Activated T-helper 17 cell treated with anti-CD3 and anti-CD28 coated beads, Interleukin-2, amount 50 U/mL, for 72 hours (primary cell): ENCODE data around the gene SPAG16. TPM values are rescaled to one million over a fixed set of nuclear protein-coding genes. Genes with fewer than 3 reads are reported as not detected.

Source experiments
- ATAC-seq: fragments of 150-1000 bp; cut with Tn5 transposase; replicated peaks from 2 replicates; pipeline ENCODE4 v1.10.0; 2021; ENCODE audit warnings: mild to moderate bottlenecking, moderate library complexity
- H3K27ac Mint-ChIP-seq: one replicate; pipeline ENCODE4 v1.8.0; 2022; ENCODE audit warnings: mixed read lengths
- H3K27me3 Mint-ChIP-seq: one replicate; pipeline ENCODE4 v1.8.0; 2022; ENCODE audit warnings: mixed read lengths
- H3K36me3 Mint-ChIP-seq: one replicate; pipeline ENCODE4 v1.8.0; 2022; ENCODE audit warnings: low read depth, mild to moderate bottlenecking, mixed read lengths
- H3K4me1 Mint-ChIP-seq: one replicate; pipeline ENCODE4 v1.8.0; 2022; ENCODE audit warnings: mixed read lengths
- H3K4me3 Mint-ChIP-seq: one replicate; pipeline ENCODE4 v1.8.0; 2022; ENCODE audit warnings: mild to moderate bottlenecking, mixed read lengths
- H3K9me3 Mint-ChIP-seq: one replicate; pipeline ENCODE4 v1.8.0; 2022; ENCODE audit warnings: mixed read lengths
- total RNA-seq, 2 donors: library from RNA; stranded (reverse); gene quantifications; one replicate each; pipeline ENCODE4 v1.2.3, GENCODE V29; 2022

SPAG16 gene
- total RNA-seq, 2 donors from 2014 or later = 7.2 TPM

DNA sequence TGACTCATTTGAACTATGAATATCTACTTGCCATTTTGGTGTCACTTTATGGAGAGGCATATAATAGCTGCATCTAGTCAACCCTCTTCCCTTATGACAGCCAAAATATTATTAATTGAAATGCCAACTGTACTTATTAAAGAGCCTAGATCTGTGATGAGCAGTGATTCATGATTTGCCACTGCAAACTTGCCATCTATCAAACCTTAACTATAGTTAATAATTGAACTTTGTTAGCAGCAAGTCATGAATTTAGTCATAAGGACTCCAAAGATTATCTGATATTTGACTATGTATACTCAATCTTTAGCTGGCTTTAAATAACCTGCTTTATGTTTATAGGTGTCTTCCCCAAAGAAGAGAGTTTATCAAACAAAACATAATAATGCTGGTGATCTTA, 1010.2 kb downstream of the SPAG16 start:
- no peaks in the 10 kb centered on the region for H3K36me3 Mint-ChIP-seq
- ATAC-seq = no peak
- no peaks in the 10 kb centered on the region for H3K27me3 Mint-ChIP-seq
- H3K4me1 Mint-ChIP-seq = no peaks in the 10 kb centered on the region
- H3K4me3 Mint-ChIP-seq = no peak overlapping the region
- peaks cover 11% of the 10 kb centered on the region for H3K9me3 Mint-ChIP-seq
- H3K27ac Mint-ChIP-seq = no peak overlapping the region

DNA sequence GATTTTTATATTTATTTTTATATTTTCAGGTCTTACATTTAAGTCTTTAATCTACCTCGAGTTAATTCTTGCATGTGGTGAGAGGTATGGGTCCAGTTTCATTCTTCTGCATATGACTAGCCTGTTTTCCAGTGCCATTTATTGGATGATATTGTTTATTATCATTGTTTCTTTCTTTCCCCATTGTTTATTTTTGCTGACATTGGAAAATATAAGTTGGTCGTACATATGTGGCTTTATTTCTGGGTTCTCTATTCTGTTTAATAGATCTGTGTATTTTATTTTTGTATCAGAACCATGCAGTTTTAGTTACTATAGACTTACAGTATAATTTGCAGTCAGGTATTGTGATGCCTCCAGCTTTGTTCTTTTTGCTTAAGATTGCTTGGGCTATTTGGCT, 1013.2 kb downstream of the SPAG16 start:
- Mint-ChIP-seq H3K36me3 (no peaks in the 10 kb centered on the region), H3K4me3 (no peak overlapping the region), H3K4me1 (no peaks in the 10 kb centered on the region), H3K27ac (no peak overlapping the region), H3K27me3 (no peaks in the 10 kb centered on the region), H3K9me3 (peaks cover 6% of the 10 kb centered on the region)
- no peak for ATAC-seq

DNA sequence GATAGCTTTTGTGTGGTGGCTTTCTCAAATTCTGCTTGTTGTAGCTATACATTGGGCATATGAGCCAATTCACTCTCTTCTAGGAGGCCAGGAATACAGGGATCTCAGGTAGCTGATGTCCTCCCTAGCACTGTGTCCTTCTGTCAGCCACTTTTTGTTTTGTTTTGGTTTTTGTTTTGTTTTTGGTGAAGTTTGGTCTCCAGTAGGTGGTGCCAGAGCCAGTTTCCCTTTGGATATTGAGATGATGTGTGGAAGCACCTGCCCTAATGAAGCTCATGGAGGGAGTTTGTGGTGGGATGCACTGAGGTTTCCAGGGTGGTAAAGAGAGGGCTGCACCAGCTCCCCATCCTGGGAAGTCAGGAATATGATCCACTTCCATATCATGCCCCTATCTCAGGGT, 1026.1 kb downstream of the SPAG16 start:
- Mint-ChIP-seq H3K27ac (no peak overlapping the region), H3K36me3 (no peaks in the 10 kb centered on the region), H3K27me3 (no peaks in the 10 kb centered on the region), H3K9me3 (peaks cover 18% of the 10 kb centered on the region), H3K4me3 (no peak overlapping the region), H3K4me1 (no peaks in the 10 kb centered on the region)
- ATAC-seq = no peak

DNA sequence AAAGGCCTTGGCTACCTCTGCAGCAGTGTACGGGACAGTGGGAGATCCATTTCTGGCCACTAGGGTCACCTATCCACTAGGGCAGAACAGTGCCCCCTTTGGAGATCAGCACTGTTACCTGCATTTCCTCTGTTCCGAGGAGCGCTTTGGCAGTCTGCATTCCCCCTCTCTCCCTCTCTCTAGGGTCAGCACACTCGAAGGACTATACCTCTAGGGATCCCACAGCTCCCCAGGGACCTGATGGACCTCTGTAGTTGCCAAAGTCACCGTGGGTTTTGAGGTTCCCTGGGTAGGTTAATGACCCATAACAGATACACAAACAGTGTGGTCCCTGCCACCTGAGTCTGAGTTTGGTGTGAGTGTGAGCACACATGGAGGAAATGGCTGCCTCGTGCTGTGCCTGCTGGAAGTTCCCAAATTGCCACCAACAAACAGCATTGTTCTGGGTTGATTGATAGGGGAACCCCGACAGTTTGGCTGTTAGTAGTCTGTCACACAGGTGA, 1026.8 kb downstream of the SPAG16 start:
- Mint-ChIP-seq H3K4me3 (no peak overlapping the region), H3K27me3 (no peaks in the 10 kb centered on the region)

DNA sequence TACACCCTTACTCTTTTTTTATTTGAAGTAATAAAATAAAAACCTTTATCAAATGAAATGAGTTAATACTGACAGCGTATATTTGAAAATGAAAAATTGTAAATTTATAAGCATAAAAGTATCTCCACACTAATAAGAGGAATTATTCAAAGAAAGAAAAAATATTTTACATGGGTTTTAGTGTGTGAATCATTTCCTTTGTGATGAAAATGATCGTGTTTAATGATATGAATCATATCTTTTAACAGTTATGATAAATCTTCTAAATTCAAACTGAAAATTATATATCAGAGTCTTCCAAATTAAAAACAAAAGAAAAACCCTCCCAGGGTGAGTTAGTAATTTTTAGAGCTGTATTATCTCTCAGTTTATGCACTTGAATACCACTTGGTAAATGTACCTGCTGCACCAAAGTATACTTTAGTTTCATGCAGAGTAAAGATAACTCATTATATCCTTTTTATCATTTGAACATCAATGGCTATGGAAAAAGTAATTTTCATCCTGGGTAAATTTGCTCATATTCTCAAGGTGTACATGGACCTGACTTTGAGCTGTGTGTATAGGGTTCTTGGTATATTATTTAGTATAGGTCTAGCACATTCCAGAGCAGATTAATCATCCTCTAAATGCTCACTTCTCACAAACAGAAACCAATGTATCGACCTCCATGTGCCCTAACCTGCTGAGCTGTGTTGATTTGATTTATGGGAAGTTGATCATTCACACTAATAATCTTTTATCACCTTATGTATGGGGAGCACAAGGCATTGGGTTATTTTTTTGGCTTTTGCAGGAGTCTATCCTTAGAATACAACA, 1027.9 kb downstream of the SPAG16 start:
- no peaks in the 10 kb centered on the region for H3K4me1 Mint-ChIP-seq
- H3K27ac Mint-ChIP-seq = no peak overlapping the region
- peaks cover 9% of the 10 kb centered on the region for H3K9me3 Mint-ChIP-seq
- ATAC-seq = no peak
- no peak overlapping the region for H3K4me3 Mint-ChIP-seq
- no peaks in the 10 kb centered on the region for H3K27me3 Mint-ChIP-seq
- no peaks in the 10 kb centered on the region for H3K36me3 Mint-ChIP-seq

More for the DNA sequence above, 1026.8 kb downstream of the SPAG16 start:
- no peak for ATAC-seq
- peaks cover 18% of the 10 kb centered on the region for H3K9me3 Mint-ChIP-seq
- H3K4me1 Mint-ChIP-seq = no peaks in the 10 kb centered on the region
- H3K36me3 Mint-ChIP-seq = no peaks in the 10 kb centered on the region
- no peak overlapping the region for H3K27ac Mint-ChIP-seq

DNA sequence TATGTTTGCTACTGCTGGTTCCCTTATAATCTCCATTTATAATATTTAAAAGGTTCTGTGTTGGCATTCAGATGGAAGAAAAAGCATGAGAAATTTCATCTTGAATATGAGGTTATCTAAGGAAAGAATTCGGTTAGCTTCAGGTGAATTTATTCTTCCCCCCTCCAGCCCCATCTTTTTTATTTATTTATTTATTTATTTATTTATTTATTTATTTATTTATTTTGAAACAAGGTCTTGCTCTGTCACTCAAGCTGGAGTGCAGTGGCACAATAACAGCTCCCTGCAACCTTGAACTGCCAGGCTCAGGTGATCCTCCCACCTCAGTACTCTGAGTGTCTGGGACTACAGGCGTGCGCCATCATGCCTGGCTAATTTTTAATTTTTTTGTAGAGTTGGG, 1031.1 kb downstream of the SPAG16 start:
- Mint-ChIP-seq H3K4me1 (no peaks in the 10 kb centered on the region), H3K27me3 (no peaks in the 10 kb centered on the region), H3K4me3 (no peak overlapping the region), H3K36me3 (no peaks in the 10 kb centered on the region), H3K27ac (no peak overlapping the region), H3K9me3 (peaks cover 3% of the 10 kb centered on the region)
- ATAC-seq = no peak

DNA sequence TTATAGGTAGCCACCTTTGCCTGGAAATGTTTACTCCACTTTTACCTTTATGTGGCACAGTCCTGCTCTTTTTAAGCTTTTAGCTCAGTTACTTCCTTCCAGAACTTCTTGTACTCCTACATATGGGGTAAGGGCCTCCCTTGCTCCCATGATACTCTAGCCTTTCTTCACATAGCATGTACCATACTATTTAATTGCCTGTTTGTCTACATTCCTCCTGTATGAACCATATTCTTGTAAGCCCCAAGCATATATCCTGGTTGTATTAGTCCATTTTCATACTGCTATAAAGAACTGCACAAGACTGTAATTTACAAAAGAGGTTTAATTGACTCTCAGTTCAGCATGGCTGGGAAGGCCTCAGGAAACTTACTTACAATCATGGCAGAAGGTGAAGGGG, 1035.9 kb downstream of the SPAG16 start:
- no peaks in the 10 kb centered on the region for H3K4me1 Mint-ChIP-seq
- H3K27me3 Mint-ChIP-seq = no peaks in the 10 kb centered on the region
- H3K36me3 Mint-ChIP-seq = no peaks in the 10 kb centered on the region
- H3K4me3 Mint-ChIP-seq = no peak overlapping the region
- H3K27ac Mint-ChIP-seq = no peak overlapping the region
- no peak for ATAC-seq
- H3K9me3 Mint-ChIP-seq = peaks cover 3% of the 10 kb centered on the region

DNA sequence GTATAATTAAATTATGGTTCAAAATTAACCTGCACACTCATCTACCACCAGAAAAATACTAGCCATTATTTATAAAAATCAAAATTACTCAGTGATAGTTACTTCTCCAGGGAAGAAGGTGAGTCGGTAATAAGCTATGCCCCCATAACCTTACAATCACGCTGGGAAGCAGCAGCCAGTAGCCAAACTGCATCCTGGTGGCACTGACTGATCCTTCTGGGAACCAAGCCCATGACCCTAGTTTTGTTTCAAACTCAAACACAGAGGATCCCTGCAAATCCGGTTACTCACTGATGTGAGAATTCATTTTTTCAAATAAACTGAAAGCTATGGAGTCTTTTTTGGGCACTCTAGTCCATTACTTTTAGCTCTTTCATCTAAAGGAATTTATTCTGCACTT, 1038.4 kb downstream of the SPAG16 start:
- Mint-ChIP-seq H3K27me3 (no peaks in the 10 kb centered on the region), H3K27ac (no peak overlapping the region), H3K36me3 (no peaks in the 10 kb centered on the region), H3K4me3 (no peak overlapping the region), H3K9me3 (peaks cover 3% of the 10 kb centered on the region), H3K4me1 (no peaks in the 10 kb centered on the region)
- ATAC-seq = no peak

DNA sequence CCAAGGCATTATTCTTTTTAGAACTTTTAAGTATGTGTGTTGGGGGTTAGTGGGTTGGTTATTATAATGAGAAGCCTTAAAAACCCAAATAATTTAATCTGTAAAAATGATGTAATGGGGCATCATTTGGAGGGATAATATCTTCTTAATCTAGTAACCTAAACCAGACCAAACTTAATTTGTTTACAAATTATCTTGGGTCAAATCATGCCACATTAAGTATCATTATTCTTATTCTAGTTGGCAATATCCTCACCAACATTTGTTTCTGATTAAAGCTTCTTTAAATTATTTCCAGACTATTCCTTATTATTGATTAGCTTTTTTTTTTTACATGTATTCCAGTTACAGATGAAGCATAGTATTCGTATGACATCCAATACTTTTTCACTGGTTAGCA, 1041.1 kb downstream of the SPAG16 start:
- H3K4me3 Mint-ChIP-seq = no peak overlapping the region
- H3K36me3 Mint-ChIP-seq = no peaks in the 10 kb centered on the region
- no peak for ATAC-seq
- peaks cover 4% of the 10 kb centered on the region for H3K9me3 Mint-ChIP-seq
- no peaks in the 10 kb centered on the region for H3K27me3 Mint-ChIP-seq
- no peak overlapping the region for H3K27ac Mint-ChIP-seq
- H3K4me1 Mint-ChIP-seq = no peaks in the 10 kb centered on the region

DNA sequence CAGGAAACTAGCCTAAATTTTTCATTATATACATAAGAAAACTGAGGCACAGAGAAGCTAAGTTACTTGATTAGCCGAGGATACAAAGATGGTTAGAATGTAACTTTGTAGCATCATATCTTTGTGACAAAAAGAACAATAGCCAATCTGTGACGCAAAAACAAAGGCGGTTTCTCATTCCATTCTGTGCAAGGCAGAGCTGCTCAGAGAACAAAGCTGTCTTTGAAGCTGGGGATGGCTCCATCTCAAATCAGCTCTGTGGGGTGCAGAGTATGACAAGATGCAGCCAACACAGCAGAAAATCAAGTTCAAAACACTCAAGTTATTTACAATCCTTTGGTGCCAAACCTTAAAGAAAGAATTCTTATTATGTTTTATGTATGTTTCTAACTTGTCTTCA, 1044.7 kb downstream of the SPAG16 start:
- ATAC-seq = no peak
- Mint-ChIP-seq H3K9me3 (peaks cover 4% of the 10 kb centered on the region), H3K4me3 (no peak overlapping the region), H3K27me3 (no peaks in the 10 kb centered on the region), H3K27ac (no peak overlapping the region), H3K4me1 (no peaks in the 10 kb centered on the region), H3K36me3 (no peaks in the 10 kb centered on the region)

DNA sequence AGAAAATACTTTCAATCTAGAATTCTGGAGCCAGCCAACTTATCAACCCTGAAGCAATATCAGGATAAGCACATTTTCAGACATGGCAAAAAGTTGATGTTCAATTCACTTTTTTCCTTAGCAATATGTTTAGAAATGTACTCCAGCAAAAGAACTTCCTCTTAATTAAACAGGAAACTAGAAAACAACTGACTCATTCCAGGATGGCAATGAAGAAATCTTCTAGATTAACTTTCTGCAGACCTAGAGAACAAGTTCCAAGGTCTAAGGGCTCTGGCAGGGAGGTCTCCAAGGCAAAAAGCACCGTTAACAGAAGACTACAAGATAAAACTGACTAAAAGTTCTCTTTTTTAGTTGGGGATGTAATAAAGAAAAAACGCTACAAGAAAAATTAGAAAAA, 1057.4 kb downstream of the SPAG16 start:
- no peak overlapping the region for H3K4me3 Mint-ChIP-seq
- H3K27me3 Mint-ChIP-seq = no peaks in the 10 kb centered on the region
- H3K27ac Mint-ChIP-seq = no peak overlapping the region
- H3K36me3 Mint-ChIP-seq = no peaks in the 10 kb centered on the region
- no peak for ATAC-seq
- H3K4me1 Mint-ChIP-seq = no peaks in the 10 kb centered on the region
- no peaks in the 10 kb centered on the region for H3K9me3 Mint-ChIP-seq

DNA sequence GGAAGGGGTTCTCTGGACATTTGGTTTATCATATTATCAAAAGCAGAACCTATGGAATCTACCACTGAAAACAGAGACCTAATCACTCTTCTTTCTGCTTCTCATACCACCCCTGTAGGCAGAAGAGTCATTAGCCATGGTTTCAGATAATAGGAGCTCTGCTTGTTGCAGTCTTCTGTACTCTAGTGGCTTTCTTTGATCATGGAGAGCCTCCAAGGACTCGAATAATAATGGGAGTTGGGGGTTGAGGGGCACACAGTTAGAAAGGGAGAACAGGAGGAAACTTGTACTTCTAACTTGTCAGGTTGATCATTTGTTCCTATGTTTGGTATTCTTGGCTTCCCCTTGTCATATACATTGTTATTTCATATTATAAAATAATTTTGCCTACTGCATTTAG, 1074.2 kb downstream of the SPAG16 start:
- no peak overlapping the region for H3K27ac Mint-ChIP-seq
- no peaks in the 10 kb centered on the region for H3K27me3 Mint-ChIP-seq
- H3K9me3 Mint-ChIP-seq = peaks cover 5% of the 10 kb centered on the region
- ATAC-seq = no peak
- H3K36me3 Mint-ChIP-seq = no peaks in the 10 kb centered on the region
- no peak overlapping the region for H3K4me3 Mint-ChIP-seq
- no peaks in the 10 kb centered on the region for H3K4me1 Mint-ChIP-seq

DNA sequence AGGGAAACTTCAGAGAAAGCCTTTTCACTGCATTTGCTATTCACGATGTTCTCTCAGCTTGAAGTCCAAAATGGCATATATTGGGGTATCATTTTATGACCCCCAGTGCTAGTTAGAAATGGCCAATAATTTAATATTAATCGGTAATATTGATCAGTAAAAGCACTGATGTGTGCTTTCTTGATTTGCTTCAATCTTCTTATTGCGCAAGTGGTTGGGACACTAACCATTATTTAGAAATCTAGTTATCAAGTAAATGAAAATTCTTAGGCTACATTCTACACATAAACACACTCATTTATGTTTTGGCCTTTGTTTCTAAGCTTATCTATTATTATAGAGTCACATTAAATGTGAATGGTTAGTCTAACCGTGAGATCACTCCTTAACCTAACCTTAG, 1076.9 kb downstream of the SPAG16 start:
- no peaks in the 10 kb centered on the region for H3K36me3 Mint-ChIP-seq
- no peak for ATAC-seq
- H3K4me3 Mint-ChIP-seq = no peak overlapping the region
- H3K27me3 Mint-ChIP-seq = no peaks in the 10 kb centered on the region
- H3K9me3 Mint-ChIP-seq = peaks cover 8% of the 10 kb centered on the region
- no peak overlapping the region for H3K27ac Mint-ChIP-seq
- H3K4me1 Mint-ChIP-seq = no peaks in the 10 kb centered on the region

DNA sequence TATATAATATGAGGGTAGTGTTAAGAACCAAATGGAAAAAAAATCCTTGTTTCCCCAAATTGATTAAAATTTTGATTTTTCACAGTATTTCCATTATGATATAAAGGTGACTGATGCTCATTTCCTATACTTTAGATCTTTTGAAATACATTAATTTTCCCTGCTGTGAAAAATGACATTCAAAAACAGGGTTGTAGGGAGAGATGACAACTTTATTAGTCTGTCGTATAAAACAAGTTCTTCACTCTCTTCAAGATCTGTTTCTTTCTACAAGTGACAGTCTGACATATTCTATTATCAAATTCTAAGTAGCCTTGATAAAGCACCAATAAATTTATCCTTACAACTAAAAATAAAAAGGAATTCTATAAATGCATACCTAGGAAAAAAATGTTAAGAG, 1081.3 kb downstream of the SPAG16 start:
- ATAC-seq = no peak
- Mint-ChIP-seq H3K4me3 (no peak overlapping the region), H3K36me3 (no peaks in the 10 kb centered on the region), H3K4me1 (no peaks in the 10 kb centered on the region), H3K27me3 (no peaks in the 10 kb centered on the region), H3K9me3 (peaks cover 3% of the 10 kb centered on the region), H3K27ac (no peak overlapping the region)

DNA sequence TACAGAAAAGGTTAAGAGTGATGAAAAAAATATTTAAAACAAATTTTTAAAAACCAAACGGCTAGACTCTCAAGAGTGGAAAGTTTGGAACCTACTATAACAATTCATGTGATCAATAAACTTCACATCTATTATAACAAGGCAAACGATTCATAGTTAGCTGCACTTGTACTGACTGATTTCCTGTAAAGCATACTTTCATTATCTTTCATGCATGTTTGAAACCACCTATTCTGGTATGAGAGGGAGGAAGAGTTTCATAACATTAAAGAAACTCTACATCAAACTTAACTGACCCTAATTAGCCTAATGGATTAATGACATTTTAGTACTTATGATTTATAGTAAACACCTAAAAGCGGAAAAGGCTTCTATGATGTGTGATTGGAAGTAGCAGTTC, 1082.9 kb downstream of the SPAG16 start:
- Mint-ChIP-seq H3K36me3 (no peaks in the 10 kb centered on the region), H3K4me3 (no peak overlapping the region), H3K4me1 (no peaks in the 10 kb centered on the region), H3K27ac (no peak overlapping the region), H3K9me3 (peaks cover 3% of the 10 kb centered on the region), H3K27me3 (no peaks in the 10 kb centered on the region)
- no peak for ATAC-seq
